H1 (cell line): Measurements from ENCODE around the gene AFAP1L2. TPM values are rescaled to one million over a fixed set of nuclear protein-coding genes. Genes with fewer than 3 reads are reported as not detected.

ENCODE experiments used
- CTCF ChIA-PET: fragments of 300-600 bp; sonication (Branson Sonifier 250); formaldehyde crosslinking; loops from one replicate; lab custom pipeline; 2021; ENCODE audit not compliant: partially characterized antibody; lab: Charles Lee
- POLR2A ChIA-PET: fragments of 300-600 bp; sonication (Branson Sonifier 250); formaldehyde crosslinking; loops from one replicate; lab custom pipeline; 2021; ENCODE audit warnings: inconsistent platforms; ENCODE audit not compliant: partially characterized antibody; lab: Charles Lee
- DNase-seq, 2 experiments: peaks; one replicate each; pipeline versions ENCODE4 v3.0.0 to v3.0.0-alpha.2; 2010 to 2022; ENCODE audit warnings: low spot score in 2 of 2, low read depth in 1 of 2, mixed read lengths in 1 of 2
- FAIRE-seq: peaks from 2 replicates; lab custom pipeline; 2011; peaks lifted over from hg19 to GRCh38; lab: Jason Lieb, UNC
- H2AFZ ChIP-seq: 2 replicates; pipeline ENCODE4 v1.8.1; 2012; ENCODE audit warnings: low read length, inconsistent platforms
- H2AK5ac ChIP-seq: 2 replicates; pipeline ENCODE4 v1.6.1; 2013; ENCODE audit warnings: low read depth, low read length
- H2BK120ac ChIP-seq: replicated peaks from 2 replicates; pipeline ENCODE3; 2013; ENCODE audit warnings: low read depth, low read length, inconsistent platforms
- H2BK12ac ChIP-seq: 2 replicates; pipeline ENCODE4 v1.6.1; 2013; ENCODE audit warnings: low read depth, low read length
- H2BK15ac ChIP-seq: 2 replicates; pipeline ENCODE4 v1.6.1; 2013; ENCODE audit warnings: low read length
- H2BK20ac ChIP-seq: 2 replicates; pipeline ENCODE4 v1.6.1; 2013; ENCODE audit warnings: low read length
- H2BK5ac ChIP-seq: 2 replicates; pipeline ENCODE4 v1.6.1; 2013; ENCODE audit warnings: low read depth, low read length
- H3K14ac ChIP-seq: 2 replicates; pipeline ENCODE4 v1.6.1; 2013; ENCODE audit warnings: inconsistent platforms; ENCODE audit not compliant: insufficient read length
- H3K18ac ChIP-seq: 2 replicates; pipeline ENCODE4 v1.6.1; 2013; ENCODE audit warnings: low read length; ENCODE audit errors: extremely low read depth
- H3K23ac ChIP-seq: 2 replicates; pipeline ENCODE4 v1.6.1; 2013; ENCODE audit warnings: inconsistent platforms; ENCODE audit not compliant: insufficient read length
- H3K23me2 ChIP-seq: 2 replicates; pipeline ENCODE4 v1.6.1; 2013; ENCODE audit warnings: low read depth, low read length
- H3K27ac ChIP-seq: 2 replicates; pipeline ENCODE4 v1.6.1; 2011; ENCODE audit warnings: low read depth, low read length, inconsistent platforms
- H3K27me3 ChIP-seq, 4 experiments: replicated peaks in 1 of 4; 1 replicate in 1 of 4; 2 replicates in 3 of 4; pipeline versions ENCODE4 v1.6.1 to v1.8.1; 2011 to 2013; ENCODE audit warnings: low read length in 3 of 4, mild to moderate bottlenecking in 3 of 4, inconsistent platforms in 2 of 4, mixed read lengths in 2 of 4, moderate library complexity in 1 of 4; ENCODE audit not compliant: control insufficient read depth in 3 of 4, insufficient read depth in 3 of 4; ENCODE audit errors: extremely low read depth in 1 of 4
- H3K36me3 ChIP-seq, 4 experiments: 2 replicates each; pipeline versions ENCODE4 v1.6.1 to v1.8.1; 2011 to 2013; ENCODE audit warnings: mild to moderate bottlenecking in 4 of 4, low read length in 3 of 4, moderate library complexity in 2 of 4, control low read depth in 1 of 4, inconsistent platforms in 1 of 4; ENCODE audit not compliant: insufficient read depth in 4 of 4, control insufficient read depth in 2 of 4
- H3K4ac ChIP-seq: replicated peaks from 2 replicates; pipeline ENCODE3; 2013; ENCODE audit warnings: low read length, low read depth, mixed read lengths, inconsistent platforms; ENCODE audit not compliant: insufficient read length
- H3K4me1 ChIP-seq, 4 experiments: replicated peaks in 1 of 4; 1 replicate in 1 of 4; 2 replicates in 3 of 4; pipeline versions ENCODE4 v1.6.1 to v1.8.1; 2011 to 2013; ENCODE audit warnings: low read length in 3 of 4, inconsistent platforms in 2 of 4, mixed read lengths in 1 of 4; ENCODE audit not compliant: insufficient read depth in 4 of 4, control insufficient read depth in 3 of 4
- H3K4me2 ChIP-seq, 2 experiments: 2 replicates each; pipeline versions ENCODE4 v1.6.1 to v1.8.1; 2011 to 2013; ENCODE audit warnings: low read depth in 2 of 2, low read length in 2 of 2, control low read depth in 1 of 2, inconsistent platforms in 1 of 2, mild to moderate bottlenecking in 1 of 2; ENCODE audit not compliant: insufficient read depth in 1 of 2
- H3K4me3 ChIP-seq, 4 experiments: fragments of 200-600, 300-600 bp in 1 of 4; sonication (generic), shearing (Covaris generic), sonication (Bioruptor Twin) in 1 of 4; 2 replicates each; pipeline versions ENCODE4 v1.5.1 to v1.8.1; 2011 to 2016; ENCODE audit warnings: low read length in 4 of 4, low read depth in 3 of 4, control low read depth in 2 of 4, inconsistent platforms in 2 of 4, mild to moderate bottlenecking in 2 of 4, mixed read lengths in 1 of 4, moderate library complexity in 1 of 4; ENCODE audit not compliant: insufficient read depth in 2 of 4; ENCODE audit errors: extremely low read depth in 1 of 4
- H3K56ac ChIP-seq: replicated peaks from 2 replicates; pipeline ENCODE3; 2013; ENCODE audit warnings: low read depth, mild to moderate bottlenecking, mixed read lengths, low read length, inconsistent platforms; ENCODE audit not compliant: insufficient read length
- H3K79me1 ChIP-seq: 2 replicates; pipeline ENCODE4 v1.6.1; 2013; ENCODE audit warnings: low read depth, low read length, control low read depth
- H3K79me2 ChIP-seq, 2 experiments: 2 replicates each; pipeline versions ENCODE4 v1.6.1 to v1.8.1; 2012 to 2013; ENCODE audit warnings: low read length in 2 of 2, mild to moderate bottlenecking in 2 of 2, inconsistent platforms in 1 of 2; ENCODE audit not compliant: insufficient read depth in 2 of 2, control insufficient read depth in 1 of 2
- H3K9ac ChIP-seq, 4 experiments: replicated peaks in 1 of 4; 1 replicate in 1 of 4; 2 replicates in 3 of 4; pipeline versions ENCODE4 v1.6.1 to v1.8.1; 2011 to 2013; ENCODE audit warnings: low read depth in 3 of 4, low read length in 3 of 4, control low read depth in 2 of 4, mild to moderate bottlenecking in 2 of 4, moderate library complexity in 2 of 4, inconsistent platforms in 1 of 4; ENCODE audit errors: extremely low read depth in 1 of 4
- H3K9me3 ChIP-seq, 2 experiments: 2 replicates each; pipeline versions ENCODE4 v1.6.1 to v1.8.1; 2012 to 2013; ENCODE audit warnings: mild to moderate bottlenecking in 2 of 2, moderate library complexity in 2 of 2, control low read depth in 1 of 2, inconsistent platforms in 1 of 2, low read depth in 1 of 2, low read length in 1 of 2, mixed read lengths in 1 of 2; ENCODE audit not compliant: insufficient read depth in 2 of 2
- H4K20me1 ChIP-seq, 2 experiments: replicated peaks in 1 of 2; 2 replicates each; pipeline versions ENCODE3 to v1.8.1; 2011 to 2013; ENCODE audit warnings: inconsistent platforms in 2 of 2, low read length in 2 of 2, mild to moderate bottlenecking in 1 of 2; ENCODE audit not compliant: insufficient read depth in 2 of 2, control insufficient read depth in 1 of 2
- H4K5ac ChIP-seq: 2 replicates; pipeline ENCODE4 v1.6.1; 2013; ENCODE audit warnings: low read length, low read depth, mixed read lengths, inconsistent platforms; ENCODE audit not compliant: insufficient read length
- H4K8ac ChIP-seq: 2 replicates; pipeline ENCODE4 v1.8.0; 2013; ENCODE audit warnings: mild to moderate bottlenecking, moderate library complexity, low read length, inconsistent platforms; ENCODE audit not compliant: insufficient read depth; ENCODE audit errors: extremely low read depth
- H4K91ac ChIP-seq: replicated peaks from 2 replicates; pipeline ENCODE3; 2013; ENCODE audit warnings: low read length, mixed read lengths, inconsistent platforms; ENCODE audit not compliant: insufficient read length
- BACH1 ChIP-seq: IDR thresholded peaks from 2 replicates; pipeline ENCODE4 v1.6.1; 2012; ENCODE audit warnings: low read length, improper control_type of control experiment
- RFX5 ChIP-seq: IDR thresholded peaks from 2 replicates; pipeline ENCODE4 v1.6.1; 2011; ENCODE audit warnings: low read depth, low read length, improper control_type of control experiment, borderline replicate concordance
- SIX5 ChIP-seq: IDR thresholded peaks from 2 replicates; pipeline ENCODE4 v1.6.1; 2011; ENCODE audit warnings: mild to moderate bottlenecking, low read depth, low read length
- TAF1 ChIP-seq: IDR thresholded peaks from 2 replicates; pipeline ENCODE4 v1.6.1; 2011; ENCODE audit warnings: mild to moderate bottlenecking, low read depth, low read length
- WGBS, 2 experiments: shearing (Covaris generic) in 1 of 2; methylation state at CpG; one replicate each; pipeline versions ENCODE4 v1.1.6 to v1.1.7; 2013 to 2015; ENCODE audit warnings: low lambda C conversion rate in 2 of 2, mixed read lengths in 2 of 2, inconsistent platforms in 1 of 2, low coverage in 1 of 2, missing lambda C conversion rate in 1 of 2; ENCODE audit not compliant: insufficient replicate concordance in 2 of 2, insufficient coverage in 1 of 2, insufficient read length in 1 of 2; ENCODE audit errors: extremely low coverage in 1 of 2, missing lambda C conversion rate in 1 of 2; 5-methylcytosine and 5-hydroxymethylcytosine counted together
- polyA plus RNA-seq, 7 experiments: library from polyadenylated mRNA; depleted of rRNA in 3 of 7; stranded (reverse) in 5 of 7; unstranded in 2 of 7; fragments of >200 nt in 5 of 7; fragments of 200-250 nt in 2 of 7; gene quantifications; 1 replicate in 5 of 7; 2 replicates in 1 of 7; 4 replicates in 1 of 7; pipeline versions ENCODE4 v1.2.1 to v1.2.3, GENCODE V29; 2011 to 2013; ENCODE audit warnings: missing spikeins in 2 of 7, mixed read lengths in 2 of 7
- total RNA-seq: library from RNA; stranded (reverse); fragmentation: NEBNext Ultra II Directional; extraction: Animal tissue kit (Norgen Biotek cat#: 25700); gene quantifications from 2 replicates; pipeline ENCODE4 v1.2.1, GENCODE V29; 2021

AFAP1L2 gene
- total and polyA plus RNA-seq, 2 of the 8 experiments (the other 6 are each of a cell fraction or from before 2014, with no cell fraction given): 3.9 to 6.4 TPM

DNA sequence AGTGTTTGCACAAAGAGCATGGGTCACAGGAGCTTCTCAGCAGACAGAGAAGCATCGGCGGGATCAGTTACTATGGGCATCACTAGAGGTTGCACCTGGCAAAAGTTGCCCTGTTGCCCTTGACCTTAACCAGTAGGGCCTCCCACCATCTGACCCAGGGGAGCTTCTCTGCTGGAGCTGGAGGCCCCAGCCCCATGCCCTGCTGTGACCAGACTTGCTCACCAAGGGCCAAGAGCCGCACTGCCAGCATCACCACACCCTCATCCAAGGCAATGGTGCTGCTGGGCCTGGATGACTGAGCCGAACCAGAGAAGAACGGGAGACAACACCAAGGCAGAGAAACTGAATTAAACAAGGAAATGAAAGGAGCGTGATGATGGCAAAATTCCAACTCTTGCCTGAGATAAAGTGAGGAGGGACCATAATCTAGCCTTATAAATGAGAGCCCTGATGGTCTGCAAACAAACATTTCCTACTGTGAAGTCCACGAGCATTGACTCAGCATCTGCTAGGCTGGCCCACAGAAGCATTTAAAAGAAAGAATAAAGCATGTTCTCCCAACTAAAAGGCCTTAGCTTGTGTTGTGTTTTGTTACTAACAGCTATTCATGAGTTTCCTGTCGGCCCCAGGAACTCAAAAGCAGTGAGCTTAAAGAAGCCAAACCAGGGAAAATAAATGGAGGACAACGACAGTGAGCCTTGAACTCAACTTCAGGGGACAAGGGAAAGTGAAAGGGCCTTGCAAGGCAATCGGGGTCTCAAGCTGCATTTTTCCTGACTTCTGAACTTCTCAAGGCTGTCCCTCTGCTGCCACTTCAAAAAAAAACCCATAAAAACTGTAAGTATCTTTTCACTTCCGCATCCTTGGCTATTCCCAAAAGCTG lies 60.4 kb downstream of the AFAP1L2 start:
- POLR2A ChIA-PET: no interaction called here
- Histone ChIP-seq H2BK5ac (0 out of 2 replicates have a peak overlapping the region, but pooled peaks have one; percentile 8), H3K23ac (no peak overlapping the region), H3K4ac (no peak overlapping the region), H3K4me1 (no peaks in the 10 kb centered on the region; a peak in 1 of 7 replicates), H3K4me3 (no peak overlapping the region), H4K5ac (no peak overlapping the region), H3K56ac (no peak overlapping the region), H4K8ac (no peak overlapping the region), H3K79me2 (no peaks in the 10 kb centered on the region), H3K4me2 (no peak overlapping the region), H3K9ac (no peak overlapping the region), H3K79me1 (no peaks in the 10 kb centered on the region), H2BK20ac (no peak overlapping the region), H3K9me3 (no peaks in the 10 kb centered on the region), H4K20me1 (no peaks in the 10 kb centered on the region)
- DNase-seq: no peak
- WGBS, 2 experiments: 91% methylated on average over 11 of the region's 11 CpGs; no CpG with 5 or more reads in 1 of the 2 experiments
- TF ChIP-seq TAF1 (no peak), BACH1 (no peak), RFX5 (no peak), SIX5 (no peak)
- TF ChIP-seq, all 59 proteins: peak for 0
- no peak overlapping the region for H3K18ac ChIP-seq
- no peaks in the 10 kb centered on the region for H3K36me3 ChIP-seq
- no peak overlapping the region for H3K14ac ChIP-seq
- no peaks in the 10 kb centered on the region for H3K27me3 ChIP-seq
- no peak overlapping the region for H3K27ac ChIP-seq
- no peak overlapping the region for H2AK5ac ChIP-seq
- no peak overlapping the region for H2BK15ac ChIP-seq
- H3K23me2 ChIP-seq: no peaks in the 10 kb centered on the region
- no peak overlapping the region for H2AFZ ChIP-seq
- no peak overlapping the region for H2BK120ac ChIP-seq
- no peak for FAIRE-seq
- H4K91ac ChIP-seq: no peak overlapping the region
- H2BK12ac ChIP-seq: peak overlapping the region; percentile 60; the same call in 1 of the 2 replicates
- CTCF ChIA-PET: interaction anchor here (0.7 to 8.4 kb wide), 11 partner anchors 8 to 94 kb away, joined by 3 to 48 read pairs (median 4); no protein-coding TSS in a partner anchor
